NB4 (cell line): ENCODE results near the gene CCDC127.

Experiments used
- POLR2A ChIP-seq: IDR thresholded peaks from 2 replicates; pipeline ENCODE4 v1.6.1; 2011; ENCODE audit warnings: mild to moderate bottlenecking; ENCODE audit not compliant: insufficient read length; ENCODE audit errors: extremely low read depth
- TF ChIP-seq, protein P1 (sequence below): IDR thresholded peaks from one replicate; pipeline ENCODE4 v1.5.1; 2012; ENCODE audit warnings: low read depth, low read length

DNA sequence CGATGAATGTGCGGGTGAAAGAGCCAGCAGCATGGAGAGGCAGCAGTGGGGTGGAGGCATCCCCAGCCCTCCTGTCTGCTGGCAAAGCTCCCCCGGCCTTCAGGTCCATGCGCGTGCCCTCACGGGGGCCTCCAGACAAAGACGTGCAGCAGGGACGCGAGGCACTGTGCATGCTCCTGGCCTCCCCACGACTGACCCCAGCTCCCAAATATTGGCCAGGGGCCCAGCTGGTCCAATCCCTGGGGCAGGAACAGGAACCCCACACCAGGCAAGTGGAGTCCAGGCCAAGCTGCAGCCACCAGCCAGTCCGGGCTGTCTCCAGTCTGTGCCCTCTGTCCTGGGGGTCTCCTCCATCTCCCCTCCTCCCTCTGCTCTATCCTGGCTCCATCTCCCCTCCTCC lies 60.2 kb downstream of the CCDC127 start:
- TF ChIP-seq, protein P1, sequence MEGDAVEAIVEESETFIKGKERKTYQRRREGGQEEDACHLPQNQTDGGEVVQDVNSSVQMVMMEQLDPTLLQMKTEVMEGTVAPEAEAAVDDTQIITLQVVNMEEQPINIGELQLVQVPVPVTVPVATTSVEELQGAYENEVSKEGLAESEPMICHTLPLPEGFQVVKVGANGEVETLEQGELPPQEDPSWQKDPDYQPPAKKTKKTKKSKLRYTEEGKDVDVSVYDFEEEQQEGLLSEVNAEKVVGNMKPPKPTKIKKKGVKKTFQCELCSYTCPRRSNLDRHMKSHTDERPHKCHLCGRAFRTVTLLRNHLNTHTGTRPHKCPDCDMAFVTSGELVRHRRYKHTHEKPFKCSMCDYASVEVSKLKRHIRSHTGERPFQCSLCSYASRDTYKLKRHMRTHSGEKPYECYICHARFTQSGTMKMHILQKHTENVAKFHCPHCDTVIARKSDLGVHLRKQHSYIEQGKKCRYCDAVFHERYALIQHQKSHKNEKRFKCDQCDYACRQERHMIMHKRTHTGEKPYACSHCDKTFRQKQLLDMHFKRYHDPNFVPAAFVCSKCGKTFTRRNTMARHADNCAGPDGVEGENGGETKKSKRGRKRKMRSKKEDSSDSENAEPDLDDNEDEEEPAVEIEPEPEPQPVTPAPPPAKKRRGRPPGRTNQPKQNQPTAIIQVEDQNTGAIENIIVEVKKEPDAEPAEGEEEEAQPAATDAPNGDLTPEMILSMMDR: no peak
- no peak for TF ChIP-seq POLR2A
